Measurements from ENCODE around the gene KIF21B.

GRCh38 chr1:200972985-200973742 is 50.4 kb downstream of the KIF21B start:
- no peak for TF ChIP-seq EZH2phosphoT487 (IDR thresholded peaks at IDR 0.05; ENCODE audit: insufficient read depth, low read depth)
- TF ChIP-seq EZH2 (IDR thresholded peaks at IDR 0.05; ENCODE audit: insufficient read depth, poor library complexity, severe bottlenecking): no peak

Data from GM23248 (cell line).